GM18508 (cell line): ENCODE measurements around the gene CHD6.

Experiments used
- ATAC-seq: cut with Tn5 transposase; IDR thresholded peaks from one replicate; pipeline ENCODE4 v1.9.1; 2021; ENCODE audit warnings: moderate number of reproducible peaks; ENCODE audit not compliant: insufficient read depth, unreplicated experiment

Gene CHD6

GRCh38 chr20:41587523-41587922 is 30.7 kb downstream of the CHD6 start:
- no peak for ATAC-seq

DNA sequence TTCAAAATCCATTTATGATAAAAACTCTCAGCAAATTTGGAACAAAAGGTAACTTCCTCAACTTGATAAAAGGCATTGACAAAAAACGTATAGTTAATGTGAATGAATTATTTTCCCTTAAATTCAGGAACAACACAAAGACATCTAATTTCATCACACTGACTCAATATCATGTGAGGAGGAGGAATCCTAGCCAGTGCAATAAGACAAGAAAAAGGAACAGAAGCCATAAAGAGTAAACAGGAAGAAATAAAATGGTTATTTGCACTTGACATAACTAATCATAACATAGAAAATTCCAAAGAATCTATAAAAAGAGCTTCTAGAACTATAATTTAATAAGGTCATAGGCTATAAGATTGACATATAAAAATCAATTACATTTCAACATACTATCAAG is 31.4 kb downstream of the CHD6 start:
- no peak for ATAC-seq

- no peak for ATAC-seq
These were observed 37.8 kb downstream of the CHD6 start for GRCh38 chr20:41580350-41580749.

DNA sequence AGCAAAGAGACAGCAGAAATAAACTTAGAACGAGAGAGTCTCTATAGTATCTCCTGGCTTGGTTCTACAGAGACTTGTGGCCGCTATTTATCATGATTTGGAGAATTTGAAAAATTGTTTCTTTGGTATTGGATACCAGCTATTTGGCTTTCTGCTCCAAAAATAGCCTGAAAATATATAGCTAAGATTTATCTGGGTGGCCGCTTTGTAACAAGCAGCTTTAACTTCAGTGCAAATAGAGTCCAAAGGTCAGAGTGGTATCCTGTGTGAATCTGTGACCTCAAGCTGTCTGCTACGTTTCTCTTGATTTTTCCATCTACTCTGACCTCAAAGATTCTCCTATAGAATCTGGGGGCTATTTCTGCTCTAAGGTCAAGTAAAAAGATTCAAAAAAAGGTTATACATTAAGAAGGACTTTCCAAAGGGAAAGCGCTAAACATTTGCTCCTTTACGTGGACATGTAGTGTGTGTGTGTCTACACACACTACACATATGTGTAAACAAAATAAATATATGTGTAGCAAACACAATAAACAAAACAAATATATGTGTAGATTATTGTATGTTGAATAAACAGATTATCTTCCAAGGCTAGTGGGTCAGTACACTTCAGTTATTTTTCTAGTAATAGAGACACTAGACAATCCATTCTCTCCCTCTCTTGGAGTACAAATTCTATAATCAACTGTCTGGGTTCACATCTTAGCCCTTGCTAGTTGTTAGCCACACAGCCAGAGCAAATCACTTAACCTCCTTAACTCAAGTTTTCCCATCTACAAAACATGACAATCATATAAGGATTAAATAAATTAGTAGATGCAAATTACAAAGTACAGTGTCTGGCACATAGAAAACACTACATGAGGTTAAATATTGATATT is 40.8 kb downstream of the CHD6 start:
- no peak for ATAC-seq

- ATAC-seq = no peak
These were observed 42.8 kb downstream of the CHD6 start for GRCh38 chr20:41575412-41575811.

- no peak for ATAC-seq
These were observed 43.3 kb downstream of the CHD6 start for GRCh38 chr20:41574802-41575389.

DNA sequence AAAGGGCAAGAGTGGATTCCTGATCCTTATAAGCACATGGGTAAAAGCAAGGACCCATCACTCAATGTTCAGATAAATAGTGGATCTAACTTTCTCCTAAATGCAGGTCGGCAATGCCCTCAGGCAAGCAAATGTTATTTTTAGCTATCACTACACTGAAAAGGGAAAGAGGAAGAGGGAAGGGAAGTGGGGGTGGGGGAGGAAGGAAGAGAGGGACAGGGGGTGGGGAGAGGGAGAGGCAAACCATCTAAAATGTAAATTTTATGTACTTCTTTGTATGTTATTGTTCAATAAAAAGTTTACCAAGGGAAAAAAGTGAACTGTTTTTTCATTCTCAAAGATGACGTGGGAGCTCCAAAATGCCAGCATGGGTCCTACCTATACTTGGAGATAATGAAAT is 44.2 kb downstream of the CHD6 start:
- no peak for ATAC-seq

DNA sequence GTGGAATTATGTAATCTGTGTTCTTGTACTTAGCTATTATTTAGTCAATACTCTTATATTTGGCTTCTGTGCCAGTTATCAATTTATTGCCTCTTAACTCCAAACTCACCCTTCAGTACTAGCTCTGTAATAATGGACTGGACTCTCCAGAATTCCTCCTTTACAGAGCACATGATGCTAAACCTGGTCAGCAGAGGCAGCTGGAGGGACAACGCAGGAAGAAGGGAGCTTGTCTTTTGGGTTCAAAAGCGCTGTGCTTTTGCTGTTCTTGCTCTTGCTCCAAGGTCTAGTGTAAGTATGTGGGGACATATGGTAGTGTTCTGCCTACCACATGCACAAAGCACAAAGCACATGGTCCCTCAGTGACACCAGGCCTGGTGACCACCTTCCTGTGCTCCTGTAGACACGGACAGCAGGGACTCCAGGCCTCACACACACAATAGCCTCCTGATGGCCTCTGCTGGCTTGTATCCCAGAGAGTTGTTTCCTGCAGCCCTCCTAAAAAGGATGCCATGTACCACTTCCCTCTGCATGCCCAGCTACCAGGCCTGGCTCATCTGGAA is 46.1 kb downstream of the CHD6 start:
- ATAC-seq = no peak

DNA sequence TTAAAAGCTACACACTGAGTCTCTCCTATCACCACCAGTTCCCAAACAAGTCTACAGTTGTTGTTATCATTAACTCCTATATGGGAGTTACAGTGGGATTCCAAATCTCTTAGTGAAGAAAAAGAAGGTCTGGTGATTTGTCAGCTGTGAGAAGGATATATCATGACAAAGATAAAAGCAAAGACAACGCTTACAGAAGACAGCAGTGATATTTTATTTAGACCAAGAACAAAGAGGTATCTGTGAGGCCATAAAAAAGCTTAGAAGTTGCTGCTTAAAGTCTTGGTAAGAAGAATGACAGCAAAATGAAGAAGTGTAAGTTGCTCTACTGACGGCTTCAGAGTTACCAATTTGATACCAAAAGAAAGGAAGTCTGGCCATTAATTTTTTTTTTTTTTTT is 47.2 kb downstream of the CHD6 start:
- no peak for ATAC-seq

DNA sequence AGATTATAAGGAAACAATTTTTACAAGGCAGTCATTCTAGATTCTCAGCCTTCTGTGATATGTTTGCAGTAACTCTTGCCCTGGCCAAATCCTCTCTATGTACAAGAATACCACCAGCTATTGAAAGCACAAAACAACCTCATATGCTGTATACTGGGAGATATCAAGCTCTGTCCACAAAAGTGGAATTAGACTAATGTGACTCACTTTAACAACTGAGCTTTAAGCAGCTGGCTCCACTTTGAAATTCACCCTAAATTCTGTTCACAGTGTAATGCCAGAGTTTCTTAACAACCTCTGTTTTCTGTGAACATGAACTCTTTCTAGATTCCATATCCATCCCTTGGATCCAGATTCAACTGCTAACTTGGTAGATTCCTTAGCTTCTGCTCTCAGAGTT is 47.6 kb downstream of the CHD6 start:
- ATAC-seq = no peak

DNA sequence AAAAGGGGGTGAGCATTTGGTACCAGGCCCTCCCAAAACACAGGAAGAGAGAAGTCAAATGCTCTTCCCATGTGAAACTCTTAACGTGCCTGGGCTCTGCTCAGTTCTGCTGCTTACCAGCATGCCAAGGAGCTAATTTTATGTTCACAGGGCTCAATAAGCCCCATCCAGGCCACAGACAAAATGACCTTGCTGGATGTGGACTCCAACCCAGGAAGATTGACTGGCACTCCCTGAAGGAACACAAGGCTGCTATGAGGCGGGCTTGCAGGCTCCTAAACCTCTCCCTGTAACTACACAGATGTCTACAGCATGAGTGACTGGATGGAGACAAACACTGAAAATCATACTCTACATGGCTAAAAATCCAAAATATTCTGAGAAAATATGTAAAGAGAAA is 50.6 kb downstream of the CHD6 start:
- ATAC-seq = no peak

DNA sequence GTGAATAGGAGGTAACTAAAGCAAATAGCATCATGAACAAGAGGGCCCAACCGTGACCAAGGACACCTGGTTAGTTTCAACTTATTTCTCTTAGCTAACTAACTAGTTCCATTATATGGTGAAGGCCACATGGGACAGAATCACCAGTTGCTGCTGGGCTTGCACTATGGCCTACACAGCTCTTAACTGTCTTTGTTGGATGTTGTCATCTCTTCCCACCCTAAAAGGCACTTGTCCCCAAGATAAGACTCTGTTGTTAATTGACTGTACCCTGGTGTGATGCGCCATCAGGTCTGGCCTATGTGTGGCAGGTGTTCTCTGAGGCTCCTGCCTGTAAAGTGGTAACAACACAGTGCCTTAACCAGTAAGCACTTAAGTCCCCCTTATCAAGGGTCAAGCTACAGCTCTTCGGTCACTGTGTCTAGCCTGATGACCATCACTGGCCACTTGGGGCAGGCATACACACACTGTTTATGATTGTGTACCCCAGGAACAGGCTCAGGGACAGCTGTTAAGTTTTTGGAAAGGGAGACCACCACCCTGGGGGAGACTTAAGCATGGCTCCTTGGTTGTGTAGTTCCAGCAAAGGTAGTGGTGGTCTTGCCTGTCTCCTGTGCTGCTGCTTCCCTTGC is 51.2 kb downstream of the CHD6 start:
- no peak for ATAC-seq

DNA sequence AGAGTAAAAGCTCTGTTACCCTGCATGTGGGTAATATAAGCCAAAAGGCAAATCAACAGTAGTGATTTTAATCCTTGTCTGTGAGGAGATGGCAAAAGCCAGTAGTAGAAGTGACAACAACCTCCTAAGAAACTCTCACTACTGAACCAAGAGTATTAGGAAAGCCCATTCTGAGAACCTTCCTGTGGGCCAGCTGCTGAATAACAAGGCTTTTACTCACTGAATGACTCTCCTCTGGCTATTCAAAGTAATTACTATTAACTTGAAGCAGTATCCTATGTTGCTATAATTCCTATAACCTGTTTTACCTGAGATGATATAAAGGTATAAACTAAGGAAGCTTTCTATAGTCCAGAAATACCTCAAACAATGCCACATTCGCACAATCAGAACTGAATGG is 55.1 kb downstream of the CHD6 start:
- no peak for ATAC-seq

- no peak for ATAC-seq
These were observed 57.2 kb downstream of the CHD6 start for GRCh38 chr20:41560970-41561369.

DNA sequence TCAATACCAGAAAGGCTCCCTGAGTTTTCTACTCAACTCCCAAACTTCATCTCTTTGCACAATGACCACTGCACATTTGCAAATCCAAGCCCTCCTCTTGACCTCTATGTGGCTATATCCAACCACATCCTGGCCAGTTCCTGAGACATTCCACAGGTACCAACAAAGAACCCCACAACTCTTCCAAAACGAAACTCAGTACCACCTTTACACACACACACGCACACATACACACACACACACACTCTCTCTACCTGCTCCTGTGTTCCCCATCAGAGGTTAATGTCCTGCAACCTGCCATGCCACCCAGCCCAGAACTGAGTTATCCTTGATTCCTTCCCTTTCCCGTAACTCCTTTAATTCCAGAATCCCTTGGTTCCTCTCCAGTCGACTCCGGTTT is 58.5 kb downstream of the CHD6 start:
- ATAC-seq = no peak

GRCh38 chr20:41553142-41553879 is 64.9 kb downstream of the CHD6 start:
- ATAC-seq = no peak

GRCh38 chr20:41552295-41553068 is 65.7 kb downstream of the CHD6 start:
- no peak for ATAC-seq

DNA sequence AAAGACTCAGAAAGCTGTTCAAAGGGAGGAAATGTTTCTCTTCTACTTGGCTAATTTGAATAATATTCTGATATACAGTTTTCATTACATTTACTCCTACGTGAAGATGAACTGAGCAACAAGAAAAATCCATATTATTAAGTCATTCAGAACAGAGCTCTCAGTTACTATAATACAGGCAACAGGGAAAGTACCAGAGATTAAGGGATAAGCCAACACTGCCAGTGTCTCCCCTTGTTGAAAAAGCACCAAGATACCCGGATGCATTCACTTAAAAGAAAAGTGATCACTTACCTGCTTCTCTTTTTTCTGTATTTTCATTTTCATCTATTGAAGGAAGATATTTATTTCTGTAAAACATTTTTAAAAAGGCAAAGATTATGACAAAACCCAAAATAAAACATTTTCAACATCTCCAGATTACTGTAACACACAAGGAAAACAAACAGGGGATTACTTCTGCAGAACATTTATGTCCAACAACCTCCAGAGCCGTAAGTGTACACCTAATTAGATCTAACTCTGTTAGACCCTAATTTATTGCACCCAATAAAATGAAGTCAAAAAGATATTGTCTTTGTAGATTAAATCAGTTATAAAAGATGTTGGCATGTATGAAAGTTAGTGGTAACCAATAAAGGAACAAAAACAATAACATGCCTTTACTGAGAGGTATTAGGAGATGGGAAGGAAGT is 67.0 kb downstream of the CHD6 start:
- no peak for ATAC-seq

GRCh38 chr20:41547221-41547620 is 71.0 kb downstream of the CHD6 start:
- no peak for ATAC-seq
